ENCODE data around the gene FBXW2. TPM values are rescaled to one million over a fixed set of nuclear protein-coding genes. Genes with fewer than 3 reads are reported as not detected.

The FBXW2 gene
- total and polyA plus RNA-seq, 2 donors (not counting 3 experiments of a cell fraction or from before 2014, with no cell fraction given), result 32.5 to 70.2 TPM

- no TSS peak for BruUV-seq (replicated peaks)
- ChIA-PET POLR2A (no interaction called here), CTCF (no interaction called here)
- DNase-seq (ENCODE audit: low read depth, low spot score) (no peak), FAIRE-seq (peak; percentile 28)
- TF ChIP-seq FOS (IDR thresholded peaks at IDR 0.05; ENCODE audit: borderline replicate concordance, insufficient read depth, low read length), result no peak
- no peak for TF ChIP-seq CTCF (IDR thresholded peaks at IDR 0.05; ENCODE audit: extremely low read depth in 1 of 2, insufficient read depth in 1 of 2, low read depth in 1 of 2, low read length in 2 of 2)
- no peak for TF ChIP-seq MYC (IDR thresholded peaks at IDR 0.05; ENCODE audit: low read depth, low read length)
- TF ChIP-seq GATA2 (IDR thresholded peaks at IDR 0.05; ENCODE audit: insufficient read depth, insufficient read length, low read depth, low read length), result no peak
- TF ChIP-seq MAX (IDR thresholded peaks at IDR 0.05; ENCODE audit: insufficient read depth, insufficient read length), result no peak
- no peak for TF ChIP-seq POLR2AphosphoS5 (IDR thresholded peaks at IDR 0.05; ENCODE audit: insufficient read depth, low read depth, low read length)
- no peak for TF ChIP-seq JUN (IDR thresholded peaks at IDR 0.05; ENCODE audit: borderline replicate concordance, insufficient read depth, insufficient read length, low read depth)
- Histone ChIP-seq H3K9me3 (replicated peaks; ENCODE audit: control insufficient read depth, insufficient read depth, low read length) (no peaks in the 10 kb centered on the region), H4K20me1 (replicated peaks; ENCODE audit: control insufficient read depth, extremely low read depth, insufficient read depth, low read length) (no peaks in the 10 kb centered on the region), H3K4me1 (ENCODE audit: control insufficient read depth, extremely low read depth, insufficient read depth, low read length) (no peaks in the 10 kb centered on the region), H3K27ac (ENCODE audit: insufficient read depth, low read depth, low read length) (no peak overlapping the region), H3K9ac (replicated peaks; ENCODE audit: extremely low read depth, insufficient read depth, low read length) (no peak overlapping the region), H3K9me1 (replicated peaks; ENCODE audit: control insufficient read depth, extremely low read depth, insufficient read depth, low read length) (no peaks in the 10 kb centered on the region), H3K27me3 (ENCODE audit: control insufficient read depth in 2 of 2, insufficient read depth in 2 of 2, low read length in 2 of 2) (no peaks in the 10 kb centered on the region), H3K36me3 (ENCODE audit: control insufficient read depth in 2 of 2, extremely low read depth in 1 of 2, insufficient read depth in 2 of 2, low read length in 2 of 2) (peaks cover 15 to 19% of the 10 kb centered on the region in 2 experiments), H3K79me2 (ENCODE audit: control insufficient read depth, insufficient read depth, low read length) (no peaks in the 10 kb centered on the region), H2AFZ (ENCODE audit: low read depth, low read length) (no peak overlapping the region), H3K4me2 (ENCODE audit: insufficient read depth, low read length) (no peak overlapping the region), H3K4me3 (replicated peaks in 1 of 3; ENCODE audit: insufficient read depth in 1 of 3, low read depth in 1 of 3, low read length in 3 of 3) (no peak overlapping the region)
- dilution Hi-C loops (cut with MboI; ENCODE audit: extremely low pct_ligation_motif_present, low sequenced_read_pairs) (no loop called here), intact Hi-C loops (cut with micrococcal nuclease) (no loop called here)
Observed at GRCh38 chr9:120818595-120818994, 25.4 kb upstream of the FBXW2 start.
